Astrocyte (in vitro differentiated cells and primary cell): ENCODE results near the gene DACT3. TPM values are rescaled to one million over a fixed set of nuclear protein-coding genes. Genes with fewer than 3 reads are reported as not detected.

ENCODE experiments used
- DNase-seq: peaks from one replicate; pipeline ENCODE4 v3.0.0-alpha.2; 2010; ENCODE audit warnings: low read depth
- FAIRE-seq: peaks from 2 replicates; lab custom pipeline; 2011; peaks lifted over from hg19 to GRCh38; lab: Jason Lieb, UNC
- H2AFZ ChIP-seq: 2 replicates; pipeline ENCODE4 v1.6.0; 2012; ENCODE audit warnings: low read depth, low read length, inconsistent platforms
- H3K27ac ChIP-seq: 2 replicates; pipeline ENCODE4 v1.5.1; 2011; ENCODE audit warnings: low read depth, low read length, inconsistent platforms
- H3K27me3 ChIP-seq: 2 replicates; pipeline ENCODE4 v1.6.0; 2011; ENCODE audit warnings: low read length, inconsistent platforms; ENCODE audit not compliant: insufficient read depth
- H3K36me3 ChIP-seq: 2 replicates; pipeline ENCODE4 v1.5.1; 2011; ENCODE audit warnings: low read length, inconsistent platforms; ENCODE audit not compliant: insufficient read depth
- H3K4me1 ChIP-seq: 2 replicates; pipeline ENCODE4 v1.5.1; 2011; ENCODE audit warnings: low read length, inconsistent platforms; ENCODE audit not compliant: insufficient read depth
- H3K4me2 ChIP-seq: 2 replicates; pipeline ENCODE4 v1.6.0; 2012; ENCODE audit warnings: low read length, inconsistent platforms
- H3K4me3 ChIP-seq: 2 replicates; pipeline ENCODE4 v1.5.1; 2011; ENCODE audit warnings: low read depth, mild to moderate bottlenecking, low read length, inconsistent platforms; ENCODE audit not compliant: insufficient read depth
- H3K79me2 ChIP-seq: 2 replicates; pipeline ENCODE4 v1.6.0; 2012; ENCODE audit warnings: mild to moderate bottlenecking, low read length, inconsistent platforms; ENCODE audit not compliant: insufficient read depth
- H3K9ac ChIP-seq: 2 replicates; pipeline ENCODE4 v1.6.0; 2012; ENCODE audit warnings: mild to moderate bottlenecking, low read length, inconsistent platforms
- H3K9me3 ChIP-seq: 2 replicates; pipeline ENCODE4 v1.5.1; 2012; ENCODE audit warnings: low read depth, mild to moderate bottlenecking, low read length, inconsistent platforms; ENCODE audit not compliant: insufficient read depth
- H4K20me1 ChIP-seq: 2 replicates; pipeline ENCODE4 v1.6.0; 2012; ENCODE audit warnings: low read length, inconsistent platforms; ENCODE audit not compliant: insufficient read depth
- H3K27ac Mint-ChIP-seq: one replicate; pipeline ENCODE4 v1.8.0; 2021; ENCODE audit warnings: mild to moderate bottlenecking, mixed read lengths; ENCODE audit not compliant: unreplicated experiment
- H3K27me3 Mint-ChIP-seq: one replicate; pipeline ENCODE4 v1.8.0; 2021; ENCODE audit warnings: low read depth, mixed read lengths; ENCODE audit not compliant: unreplicated experiment
- H3K36me3 Mint-ChIP-seq: one replicate; pipeline ENCODE4 v1.8.0; 2021; ENCODE audit warnings: low read depth, mixed read lengths; ENCODE audit not compliant: unreplicated experiment
- H3K4me1 Mint-ChIP-seq: one replicate; pipeline ENCODE4 v1.8.0; 2021; ENCODE audit warnings: low read depth, mixed read lengths; ENCODE audit not compliant: unreplicated experiment
- H3K4me3 Mint-ChIP-seq: one replicate; pipeline ENCODE4 v1.8.0; 2021; ENCODE audit warnings: mild to moderate bottlenecking, moderate library complexity, mixed read lengths; ENCODE audit not compliant: unreplicated experiment
- H3K9me3 Mint-ChIP-seq: one replicate; pipeline ENCODE4 v1.8.0; 2021; ENCODE audit warnings: mild to moderate bottlenecking, mixed read lengths; ENCODE audit not compliant: unreplicated experiment
- CTCF ChIP-seq: IDR thresholded peaks from 2 replicates; pipeline ENCODE4 v1.5.1; 2011; ENCODE audit warnings: low read depth, mild to moderate bottlenecking, inconsistent platforms, low read length, moderate library complexity; ENCODE audit not compliant: insufficient read depth
- EZH2 ChIP-seq: IDR thresholded peaks from 2 replicates; pipeline ENCODE4 v1.6.1; 2012; ENCODE audit warnings: mild to moderate bottlenecking, low read length, inconsistent platforms; ENCODE audit not compliant: insufficient read depth
- total RNA-seq: library from RNA; stranded (reverse); gene quantifications from 2 replicates; pipeline ENCODE4 v1.2.1, GENCODE V29; 2021

Gene DACT3
- total RNA-seq, 1 donor from 2014 or later: 19.8 TPM

- H2AFZ ChIP-seq: no peak overlapping the region
- Mint-ChIP-seq H3K27ac (no peak overlapping the region), H3K4me1 (no peaks in the 10 kb centered on the region), H3K36me3 (peaks cover 27% of the 10 kb centered on the region), H3K27me3 (no peaks in the 10 kb centered on the region), H3K4me3 (peak overlapping the region; percentile 10), H3K9me3 (no peaks in the 10 kb centered on the region)
- DNase-seq (no peak), FAIRE-seq (no peak)
- H3K9ac ChIP-seq: no peak overlapping the region
- peaks cover 20% of the 10 kb centered on the region for H4K20me1 ChIP-seq
- no peaks in the 10 kb centered on the region for H3K27me3 ChIP-seq
- peaks cover 6% of the 10 kb centered on the region for H3K4me1 ChIP-seq
- no peaks in the 10 kb centered on the region for H3K9me3 ChIP-seq
- H3K36me3 ChIP-seq: peaks cover 31% of the 10 kb centered on the region
- no peak overlapping the region for H3K4me2 ChIP-seq
- no peak overlapping the region for H3K27ac ChIP-seq
- TF ChIP-seq CTCF (no peak), EZH2 (no peak)
- H3K79me2 ChIP-seq: no peaks in the 10 kb centered on the region
- no peak overlapping the region for H3K4me3 ChIP-seq
Measured at GRCh38 chr19:46698395-46699321, 37.7 kb upstream of the DACT3 start.

GRCh38 chr19:46697204-46697960 lies 36.4 kb upstream of the DACT3 start:
- Mint-ChIP-seq H3K36me3 (peaks cover 40% of the 10 kb centered on the region), H3K27me3 (no peaks in the 10 kb centered on the region), H3K4me3 (no peak overlapping the region), H3K4me1 (no peaks in the 10 kb centered on the region), H3K27ac (no peak overlapping the region), H3K9me3 (no peaks in the 10 kb centered on the region)
- peak; percentile 23 for DNase-seq
- FAIRE-seq: no peak
- Histone ChIP-seq H3K4me3 (no peak overlapping the region), H2AFZ (no peak overlapping the region), H3K4me2 (peak overlapping the region; percentile 64), H3K36me3 (peaks cover 43% of the 10 kb centered on the region), H3K79me2 (no peaks in the 10 kb centered on the region), H3K4me1 (peaks cover 6% of the 10 kb centered on the region), H3K27ac (no peak overlapping the region), H3K9ac (no peak overlapping the region), H3K27me3 (no peaks in the 10 kb centered on the region), H4K20me1 (peaks cover 31% of the 10 kb centered on the region), H3K9me3 (no peaks in the 10 kb centered on the region)
- TF ChIP-seq EZH2 (no peak), CTCF (no peak)
